Endothelial cell of umbilical vein (primary cell): ENCODE measurements around the gene NTSR1. TPM values are rescaled to one million over a fixed set of nuclear protein-coding genes. Genes with fewer than 3 reads are reported as not detected.

Experiments
- BruUV-seq: library from RNA; stranded (reverse); fragments of 400-500 nt; replicated peaks from 2 replicates; lab custom pipeline; 2021; lab: Mats Ljungman, UMichigan
- CTCF ChIA-PET: fragments of 300-600, 350-600 bp; sonication (Branson Sonifier 250); formaldehyde crosslinking; loops from one replicate; lab custom pipeline; 2021; ENCODE audit warnings: antibody characterized with exemption, inconsistent platforms; lab: Charles Lee
- POLR2A ChIA-PET: fragments of 300-600, 350-600 bp; sonication (Branson Sonifier 250); formaldehyde crosslinking; loops from one replicate; lab custom pipeline; 2021; ENCODE audit warnings: antibody characterized with exemption, inconsistent platforms; lab: Charles Lee
- DNase-seq: peaks from one replicate; pipeline ENCODE4 v3.0.0-alpha.2; 2011; ENCODE audit warnings: low read depth, low spot score
- FAIRE-seq: peaks from 2 replicates; lab custom pipeline; 2011; peaks lifted over from hg19 to GRCh38; lab: Jason Lieb, UNC
- H2AFZ ChIP-seq: 2 replicates; pipeline ENCODE4 v1.6.0; 2012; ENCODE audit warnings: low read depth, low read length, control low read depth, inconsistent platforms
- H3K27ac ChIP-seq: 2 replicates; pipeline ENCODE4 v1.5.1; 2011; ENCODE audit warnings: low read depth, mild to moderate bottlenecking, control low read depth, low read length, moderate library complexity; ENCODE audit not compliant: insufficient read depth
- H3K27me3 ChIP-seq, 2 experiments: 2 replicates each; pipeline versions ENCODE4 v1.6.0 to v1.6.1; 2011; ENCODE audit warnings: low read length in 2 of 2, mixed read lengths in 1 of 2; ENCODE audit not compliant: control insufficient read depth in 2 of 2, insufficient read depth in 2 of 2
- H3K36me3 ChIP-seq, 2 experiments: 2 replicates in 1 of 2; 3 replicates in 1 of 2; pipeline ENCODE4 v1.5.1; 2011; ENCODE audit warnings: low read length in 2 of 2, mild to moderate bottlenecking in 1 of 2, moderate library complexity in 1 of 2; ENCODE audit not compliant: control insufficient read depth in 2 of 2, insufficient read depth in 2 of 2; ENCODE audit errors: extremely low read depth in 1 of 2
- H3K4me1 ChIP-seq: 3 replicates; pipeline ENCODE4 v1.5.1; 2011; ENCODE audit warnings: mild to moderate bottlenecking, low read length; ENCODE audit not compliant: control insufficient read depth, insufficient read depth; ENCODE audit errors: extremely low read depth
- H3K4me2 ChIP-seq: 2 replicates; pipeline ENCODE4 v1.6.1; 2011; ENCODE audit warnings: low read length, control low read depth, mixed read lengths; ENCODE audit not compliant: insufficient read depth
- H3K4me3 ChIP-seq, 3 experiments: fragments of 200-600 bp in 1 of 3; sonication (generic), shearing (Covaris generic) in 1 of 3; replicated peaks in 1 of 3; 2 replicates each; pipeline ENCODE4 v1.5.1; 2011 to 2016; ENCODE audit warnings: control low read depth in 3 of 3, low read length in 3 of 3, mild to moderate bottlenecking in 2 of 3, inconsistent platforms in 1 of 3, low read depth in 1 of 3, moderate library complexity in 1 of 3; ENCODE audit not compliant: insufficient read depth in 1 of 3
- H3K79me2 ChIP-seq: 2 replicates; pipeline ENCODE4 v1.6.0; 2012; ENCODE audit warnings: low read length, inconsistent platforms; ENCODE audit not compliant: control insufficient read depth, insufficient read depth
- H3K9ac ChIP-seq: replicated peaks from 2 replicates; pipeline ENCODE3; 2011; ENCODE audit warnings: low read length, control low read depth; ENCODE audit not compliant: insufficient read depth; ENCODE audit errors: extremely low read depth
- H3K9me1 ChIP-seq: replicated peaks from 3 replicates; pipeline ENCODE4 v1.6.0; 2011; ENCODE audit warnings: mild to moderate bottlenecking, low read length; ENCODE audit not compliant: control insufficient read depth, insufficient read depth; ENCODE audit errors: extremely low read depth
- H3K9me3 ChIP-seq: replicated peaks from 2 replicates; pipeline ENCODE4 v1.5.1; 2012; ENCODE audit warnings: low read length, inconsistent platforms; ENCODE audit not compliant: control insufficient read depth, insufficient read depth
- H4K20me1 ChIP-seq: replicated peaks from 2 replicates; pipeline ENCODE3; 2011; ENCODE audit warnings: mild to moderate bottlenecking, low read length; ENCODE audit not compliant: control insufficient read depth, insufficient read depth; ENCODE audit errors: extremely low read depth
- EZH2 ChIP-seq: IDR thresholded peaks from 2 replicates; pipeline ENCODE4 v1.6.1; 2012; ENCODE audit warnings: borderline replicate concordance, low read depth, mild to moderate bottlenecking, moderate library complexity, low read length, inconsistent platforms; ENCODE audit not compliant: severe bottlenecking
- GATA2 ChIP-seq: IDR thresholded peaks from 2 replicates; pipeline ENCODE4 v1.7.0; 2011; ENCODE audit warnings: low read depth, mild to moderate bottlenecking, moderate library complexity, mixed read lengths, low read length; ENCODE audit not compliant: insufficient read length, insufficient read depth
- JUN ChIP-seq: IDR thresholded peaks from 2 replicates; pipeline ENCODE4 v1.6.1; 2011; ENCODE audit warnings: borderline replicate concordance, low read depth; ENCODE audit not compliant: insufficient read length, insufficient read depth
- MYC ChIP-seq: IDR thresholded peaks from one replicate; pipeline ENCODE4 v1.6.1; 2011; ENCODE audit warnings: mild to moderate bottlenecking, low read depth, low read length
- POLR2AphosphoS5 ChIP-seq: IDR thresholded peaks from 2 replicates; pipeline ENCODE4 v1.6.1; 2012; ENCODE audit warnings: low read depth, mild to moderate bottlenecking, control low read depth, low read length, moderate library complexity; ENCODE audit not compliant: insufficient read depth
- dilution Hi-C: fragments of 300-500 bp; cut with MboI; formaldehyde crosslinking; loops from one replicate; pipeline ENCODE4 v1.15.0; 2019; ENCODE audit warnings: low sequenced_read_pairs; ENCODE audit not compliant: extremely low pct_ligation_motif_present
- intact Hi-C: fragments of 100-400 bp; cut with micrococcal nuclease; formaldehyde crosslinking; loops from one replicate; pipeline ENCODE4 v1.10.0; 2022
- polyA plus RNA-seq, 4 experiments: library from polyadenylated mRNA; depleted of rRNA in 3 of 4; stranded (reverse) in 3 of 4; unstranded in 1 of 4; fragments of >200 nt; gene quantifications; 2 replicates each; pipeline versions ENCODE4 v1.2.1 to v1.2.3, GENCODE V29; 2011 to 2012; ENCODE audit warnings: missing spikeins in 1 of 4
- total RNA-seq: library from RNA; stranded (reverse); gene quantifications from 2 replicates; pipeline ENCODE4 v1.2.3, GENCODE V29; 2021

The NTSR1 gene
- total and polyA plus RNA-seq, 2 donors (not counting 3 experiments of a cell fraction or from before 2014, with no cell fraction given): 0.14 to 2.1 TPM

GRCh38 chr20:62787321-62787720 is 78.7 kb downstream of the NTSR1 start:
- Histone ChIP-seq H3K9ac (no peak overlapping the region), H3K9me1 (no peaks in the 10 kb centered on the region), H3K4me1 (peaks cover 19% of the 10 kb centered on the region), H3K4me3 (no peak overlapping the region), H3K27me3 (no peaks in the 10 kb centered on the region), H2AFZ (no peak overlapping the region), H4K20me1 (no peaks in the 10 kb centered on the region), H3K4me2 (no peak overlapping the region), H3K9me3 (no peaks in the 10 kb centered on the region), H3K36me3 (no peaks in the 10 kb centered on the region), H3K79me2 (no peaks in the 10 kb centered on the region), H3K27ac (no peak overlapping the region)
- no TSS peak for BruUV-seq
- peak; percentile 28 for DNase-seq
- FAIRE-seq: peak; percentile 70
- no peak for TF ChIP-seq MYC
- TF ChIP-seq GATA2: peak; percentile 19
- no peak for TF ChIP-seq EZH2
- intact Hi-C loops: no loop called here
- ChIA-PET POLR2A (no interaction called here), CTCF (interaction anchor here (1.2 to 6.4 kb wide), 3 partner anchors 14 to 120 kb away, joined by 3 to 98 read pairs (median 7); no protein-coding TSS in a partner anchor)
- dilution Hi-C loops: no loop called here

- Histone ChIP-seq H3K27me3 (no peaks in the 10 kb centered on the region), H3K79me2 (no peaks in the 10 kb centered on the region), H3K9me1 (no peaks in the 10 kb centered on the region), H3K4me3 (no peak overlapping the region), H3K36me3 (no peaks in the 10 kb centered on the region), H2AFZ (no peak overlapping the region), H3K4me1 (peaks cover 19% of the 10 kb centered on the region), H3K9me3 (no peaks in the 10 kb centered on the region), H3K9ac (no peak overlapping the region), H3K27ac (no peak overlapping the region), H4K20me1 (no peaks in the 10 kb centered on the region), H3K4me2 (no peak overlapping the region)
- TF ChIP-seq POLR2AphosphoS5: no peak
- TF ChIP-seq JUN: no peak
- ChIA-PET CTCF (interaction anchor here (0.7 to 6.4 kb wide), 6 partner anchors 15 to 288 kb away, joined by 3 to 98 read pairs (median 4); partner anchors contain the start of gene NTSR1), POLR2A (no interaction called here)
- BruUV-seq: no TSS peak
- DNase-seq (no peak), FAIRE-seq (no peak)
- dilution Hi-C loops: no loop called here
- intact Hi-C loops: no loop called here
Observed at GRCh38 chr20:62787866-62788265, 79.2 kb downstream of the NTSR1 start.
